Stimulated activated effector memory CD8-positive, alpha-beta T cell treated with anti-CD3 and anti-CD28 coated beads, Interleukin-12 subunit alpha, Interleukin-12 subunit beta, amount 100 ng/mL, for 72 hours (primary cell): Measurements from ENCODE around the gene GNRH2.
A peak's percentile ranks its signal among the peaks of the same experiment; 100 is the strongest.

Experiments used
- ATAC-seq: fragments of 150-1000 bp; cut with Tn5 transposase; 2 replicates; pipeline ENCODE4 v1.10.0; 2021
- DNase-seq, 2 donors: peaks; one replicate each; pipeline ENCODE4 v3.0.0; 2021 to 2022; ENCODE audit warnings: low spot score in 2 of 2
- H3K27ac Mint-ChIP-seq: one replicate; pipeline ENCODE4 v1.8.0; 2022; ENCODE audit warnings: mild to moderate bottlenecking, mixed read lengths
- H3K36me3 Mint-ChIP-seq: one replicate; pipeline ENCODE4 v1.8.0; 2022; ENCODE audit warnings: mild to moderate bottlenecking, mixed read lengths
- H3K4me1 Mint-ChIP-seq: one replicate; pipeline ENCODE4 v1.8.0; 2022; ENCODE audit warnings: mixed read lengths
- H3K4me3 Mint-ChIP-seq: one replicate; pipeline ENCODE4 v1.8.0; 2022; ENCODE audit warnings: mild to moderate bottlenecking, mixed read lengths
- H3K9me3 Mint-ChIP-seq: one replicate; pipeline ENCODE4 v1.8.0; 2022; ENCODE audit warnings: mixed read lengths

The GNRH2 gene

GRCh38 chr20:3031524-3032147 is 11.8 kb upstream of the GNRH2 start:
- Mint-ChIP-seq H3K4me3 (no peak overlapping the region), H3K9me3 (no peaks in the 10 kb centered on the region), H3K36me3 (no peaks in the 10 kb centered on the region), H3K4me1 (no peaks in the 10 kb centered on the region), H3K27ac (no peak overlapping the region)
- ATAC-seq (peak; percentile 76), DNase-seq (no peak)

- no peak for DNase-seq
Observed at GRCh38 chr20:3032624-3033023, 10.8 kb upstream of the GNRH2 start.

GRCh38 chr20:3037654-3038053 is 5.8 kb upstream of the GNRH2 start:
- H3K9me3 Mint-ChIP-seq, result no peaks in the 10 kb centered on the region
- H3K4me3 Mint-ChIP-seq, result no peak overlapping the region
- H3K4me1 Mint-ChIP-seq, result peaks cover 11% of the 10 kb centered on the region
- ATAC-seq (no peak), DNase-seq (no peak)
- no peak overlapping the region for H3K27ac Mint-ChIP-seq
- peaks cover 18% of the 10 kb centered on the region for H3K36me3 Mint-ChIP-seq

More at GRCh38 chr20:3032624-3033023, 10.8 kb upstream of the GNRH2 start:
- Mint-ChIP-seq H3K4me1 (no peaks in the 10 kb centered on the region), H3K9me3 (no peaks in the 10 kb centered on the region), H3K27ac (no peak overlapping the region), H3K36me3 (no peaks in the 10 kb centered on the region), H3K4me3 (no peak overlapping the region)
- no peak for ATAC-seq

- H3K27ac Mint-ChIP-seq, result peak overlapping the region; percentile 89
- no peaks in the 10 kb centered on the region for H3K9me3 Mint-ChIP-seq
- DNase-seq, result no peak
- no peak overlapping the region for H3K4me3 Mint-ChIP-seq
- H3K36me3 Mint-ChIP-seq, result peaks cover 19% of the 10 kb centered on the region
- peaks cover 11% of the 10 kb centered on the region for H3K4me1 Mint-ChIP-seq
- ATAC-seq, result no peak
Observed at GRCh38 chr20:3038454-3038853, 5.0 kb upstream of the GNRH2 start.

- no peak for DNase-seq
- peaks cover 28% of the 10 kb centered on the region for H3K36me3 Mint-ChIP-seq
- H3K4me3 Mint-ChIP-seq, result no peak overlapping the region
- H3K9me3 Mint-ChIP-seq, result no peaks in the 10 kb centered on the region
- H3K27ac Mint-ChIP-seq, result peak overlapping the region; percentile 89
- peaks cover 20% of the 10 kb centered on the region for H3K4me1 Mint-ChIP-seq
- no peak for ATAC-seq
Observed at GRCh38 chr20:3039426-3039825, 4.0 kb upstream of the GNRH2 start.

DNA sequence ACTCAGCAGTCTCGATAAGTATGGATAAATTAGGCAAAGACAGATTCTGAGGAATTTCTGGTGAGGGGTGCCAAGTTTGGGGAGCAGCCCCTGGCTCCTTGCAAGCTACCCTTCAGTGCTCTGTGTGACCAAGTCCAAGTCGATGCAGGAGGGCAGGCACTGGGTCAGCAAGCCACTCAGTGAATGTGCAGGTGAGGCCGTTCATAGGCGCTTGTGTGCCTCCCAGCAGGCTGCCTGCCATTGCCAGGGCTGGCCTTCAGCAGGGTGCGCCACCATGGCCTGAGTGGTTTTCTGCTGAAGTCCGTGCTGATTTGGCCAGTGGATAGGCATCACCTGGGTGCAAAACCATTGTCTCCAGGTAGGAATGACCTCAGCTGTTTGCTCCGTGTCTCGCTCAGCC is 3.3 kb upstream of the GNRH2 start:
- no peak for DNase-seq
- H3K4me3 Mint-ChIP-seq, result no peak overlapping the region
- H3K9me3 Mint-ChIP-seq, result no peaks in the 10 kb centered on the region
- ATAC-seq, result no peak
- H3K27ac Mint-ChIP-seq, result peak overlapping the region; percentile 80
- H3K36me3 Mint-ChIP-seq, result peaks cover 28% of the 10 kb centered on the region
- peaks cover 23% of the 10 kb centered on the region for H3K4me1 Mint-ChIP-seq

DNA sequence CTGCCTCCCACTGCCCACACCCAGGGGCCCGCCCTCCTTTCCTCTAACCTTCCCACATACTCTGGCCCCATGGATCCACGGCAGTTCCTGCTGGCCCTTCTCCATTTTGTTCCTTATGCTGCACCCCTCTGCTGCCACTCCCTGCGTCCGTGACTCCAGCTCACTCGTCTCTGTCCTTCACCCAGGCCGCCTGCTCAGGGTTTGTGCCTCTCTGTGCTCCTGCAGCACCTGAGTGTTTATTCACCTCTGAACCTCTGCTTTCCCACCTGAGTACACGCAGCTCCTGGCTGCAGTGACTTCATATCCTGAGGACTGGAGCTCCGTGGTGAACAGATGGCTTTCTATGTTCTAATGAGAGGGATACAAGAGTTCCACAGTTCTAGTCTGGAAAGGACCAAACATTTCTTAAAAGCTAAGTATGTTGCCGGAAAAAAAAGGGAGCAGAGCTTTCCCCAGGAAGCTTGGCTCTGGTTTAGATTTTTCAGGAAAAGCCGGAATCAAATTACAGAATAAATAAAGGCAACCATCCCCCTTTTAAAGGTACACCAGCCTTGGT is 1.5 kb upstream of the GNRH2 start:
- H3K4me3 Mint-ChIP-seq, result no peak overlapping the region
- H3K4me1 Mint-ChIP-seq, result peaks cover 35% of the 10 kb centered on the region
- no peak for DNase-seq
- no peaks in the 10 kb centered on the region for H3K9me3 Mint-ChIP-seq
- H3K27ac Mint-ChIP-seq, result peak overlapping the region; percentile 70
- peaks cover 34% of the 10 kb centered on the region for H3K36me3 Mint-ChIP-seq
- ATAC-seq, result no peak

GRCh38 chr20:3042625-3043024 is 797 bp upstream of the GNRH2 start:
- H3K27ac Mint-ChIP-seq, result peak overlapping the region; percentile 70

DNA sequence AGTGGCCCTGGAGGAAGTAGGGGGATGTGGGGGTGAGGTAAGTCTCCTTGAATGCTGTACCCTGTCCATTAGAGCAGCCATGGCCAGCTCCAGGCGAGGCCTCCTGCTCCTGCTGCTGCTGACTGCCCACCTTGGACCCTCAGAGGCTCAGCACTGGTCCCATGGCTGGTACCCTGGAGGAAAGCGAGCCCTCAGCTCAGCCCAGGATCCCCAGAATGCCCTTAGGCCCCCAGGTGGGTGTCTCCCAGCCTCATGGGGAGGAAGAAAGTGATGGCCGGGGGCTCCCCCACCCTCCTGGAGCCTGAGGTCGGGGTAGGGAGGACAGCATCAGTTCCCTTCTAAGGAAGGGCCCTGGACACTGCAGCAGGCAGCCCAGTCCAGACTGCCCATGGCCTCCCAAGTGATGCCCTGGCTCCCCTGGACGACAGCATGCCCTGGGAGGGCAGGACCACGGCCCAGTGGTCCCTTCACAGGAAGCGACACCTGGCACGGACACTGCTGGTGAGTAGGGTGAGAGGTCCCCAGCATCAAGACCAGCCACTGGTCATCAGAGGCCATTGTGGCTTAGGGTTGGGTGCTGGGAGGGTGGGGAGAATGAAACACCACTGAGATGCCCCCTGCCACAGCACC is 1.0 kb downstream of the GNRH2 start:
- H3K4me3 Mint-ChIP-seq, result peak overlapping the region; percentile 92
- DNase-seq, result no peak
- no peaks in the 10 kb centered on the region for H3K9me3 Mint-ChIP-seq
- H3K36me3 Mint-ChIP-seq, result peaks cover 59% of the 10 kb centered on the region
- peaks cover 41% of the 10 kb centered on the region for H3K4me1 Mint-ChIP-seq
- ATAC-seq, result no peak
- peak overlapping the region; percentile 90 for H3K27ac Mint-ChIP-seq

More at GRCh38 chr20:3042625-3043024, 797 bp upstream of the GNRH2 start:
- no peak overlapping the region for H3K4me3 Mint-ChIP-seq
- no peaks in the 10 kb centered on the region for H3K9me3 Mint-ChIP-seq
- ATAC-seq (no peak), DNase-seq (no peak)
- peaks cover 41% of the 10 kb centered on the region for H3K36me3 Mint-ChIP-seq
- H3K4me1 Mint-ChIP-seq, result peaks cover 39% of the 10 kb centered on the region

- Mint-ChIP-seq H3K27ac (peak overlapping the region; percentile 90), H3K4me1 (peaks cover 37% of the 10 kb centered on the region), H3K36me3 (peaks cover 65% of the 10 kb centered on the region)
Observed at GRCh38 chr20:3045042-3045815, 1.8 kb downstream of the GNRH2 start.

GRCh38 chr20:3045816-3046676 is 2.6 kb downstream of the GNRH2 start, which contains the start of gene MRPS26:
Gene MRPS26, plus strand, starts transcription at chr20:3046052. Its CDS starts 17 bp downstream, at chr20:3046069.
- ATAC-seq (peak; percentile 95), DNase-seq (peak; percentile 77 to 91)
- H3K9me3 Mint-ChIP-seq, result no peaks in the 10 kb centered on the region
- peaks cover 57% of the 10 kb centered on the region for H3K36me3 Mint-ChIP-seq
- peak within 1 kb of the TSS; percentile 90 for H3K27ac Mint-ChIP-seq
- H3K4me1 Mint-ChIP-seq, result peaks cover 32% of the 10 kb centered on the region
- H3K4me3 Mint-ChIP-seq, result peak within 1 kb of the TSS; percentile 92

More at GRCh38 chr20:3045042-3045815, 1.8 kb downstream of the GNRH2 start:
- DNase-seq, result no peak
- ATAC-seq, result peak; percentile 71
- Mint-ChIP-seq H3K4me3 (peak overlapping the region; percentile 92), H3K9me3 (no peaks in the 10 kb centered on the region)

DNA sequence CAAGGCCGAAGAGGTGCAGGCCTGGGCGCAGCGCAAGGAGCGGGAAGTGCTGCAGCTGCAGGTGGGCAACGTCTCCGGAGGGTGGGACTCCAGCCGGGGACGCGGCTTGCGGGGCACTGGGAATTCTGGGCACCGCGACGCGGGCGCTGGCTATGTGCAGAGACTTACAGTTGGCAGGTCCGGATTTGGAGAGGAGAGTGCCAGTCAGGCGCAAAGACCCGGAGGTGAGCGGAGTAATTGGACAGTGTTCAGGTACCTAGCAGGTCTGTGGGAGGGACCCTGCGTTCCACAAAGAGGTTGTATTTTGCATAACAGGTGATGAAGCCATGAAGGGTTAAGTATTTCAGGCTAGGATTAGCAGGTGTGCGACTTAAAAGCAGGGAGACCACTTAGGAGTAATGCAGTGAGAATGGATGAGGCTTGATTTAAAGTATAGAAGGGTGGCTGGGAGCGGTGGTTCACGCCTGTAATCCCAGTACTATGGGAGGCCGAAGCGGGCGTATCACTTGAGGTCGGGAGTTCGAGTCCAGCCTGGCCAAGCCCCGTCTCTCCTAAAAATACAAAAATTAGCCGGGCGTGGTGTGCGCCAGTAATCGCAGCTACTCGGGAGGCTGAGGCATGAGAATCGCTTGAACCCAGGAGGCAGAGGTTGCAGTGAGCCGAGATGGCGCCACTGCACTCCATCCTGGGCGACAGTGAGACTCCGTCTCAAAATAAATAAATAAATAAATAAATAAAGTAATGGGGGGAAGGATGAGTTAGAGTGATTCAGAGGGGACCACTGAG is 3.4 kb downstream of the GNRH2 start:
- H3K36me3 Mint-ChIP-seq, result peaks cover 50% of the 10 kb centered on the region
- ATAC-seq (no peak), DNase-seq (no peak)
- peak overlapping the region; percentile 92 for H3K4me3 Mint-ChIP-seq
- H3K27ac Mint-ChIP-seq, result peak overlapping the region; percentile 90
- H3K9me3 Mint-ChIP-seq, result no peaks in the 10 kb centered on the region
- peaks cover 32% of the 10 kb centered on the region for H3K4me1 Mint-ChIP-seq

DNA sequence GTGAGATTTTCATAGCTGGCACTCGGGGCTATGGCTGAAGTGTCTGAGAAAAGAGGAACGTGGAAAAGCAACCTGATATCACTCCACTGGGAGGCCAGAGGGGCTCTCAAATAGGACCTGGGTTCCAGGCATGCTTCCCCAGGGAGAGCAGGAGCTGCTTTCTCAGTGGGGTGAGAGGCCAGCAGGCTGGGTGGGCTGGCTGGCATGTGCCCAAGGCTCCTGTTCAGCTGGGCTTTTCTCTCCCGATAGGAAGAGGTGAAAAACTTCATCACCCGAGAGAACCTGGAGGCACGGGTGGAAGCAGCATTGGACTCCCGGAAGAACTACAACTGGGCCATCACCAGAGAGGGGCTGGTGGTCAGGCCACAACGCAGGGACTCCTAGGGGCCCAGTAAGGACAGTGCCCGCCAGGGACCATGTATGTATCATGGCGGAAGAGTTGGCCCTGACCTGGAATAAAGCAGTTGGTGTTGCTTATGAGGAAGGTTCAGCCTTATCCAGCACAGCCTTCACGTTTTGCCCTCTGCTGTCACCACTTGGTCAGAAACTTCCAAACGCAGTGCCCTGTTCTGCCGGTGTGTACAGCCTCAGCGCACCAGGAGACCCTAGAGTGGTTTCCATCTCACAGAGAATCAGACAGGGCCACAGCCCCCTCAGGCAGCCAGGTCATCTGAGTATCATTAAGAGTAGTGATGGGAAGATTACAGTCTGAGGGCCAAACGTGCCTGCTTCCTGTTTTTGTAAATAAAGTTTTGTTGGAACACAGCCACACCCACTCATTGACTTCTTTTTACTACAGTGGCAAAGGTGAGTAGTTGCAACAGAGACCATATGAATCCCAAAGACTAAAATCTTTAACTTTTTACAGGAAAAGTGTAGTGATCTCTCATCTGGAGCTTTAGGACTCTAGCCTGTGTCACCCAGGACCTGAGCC is 4.3 kb downstream of the GNRH2 start:
- Mint-ChIP-seq H3K36me3 (peaks cover 47% of the 10 kb centered on the region), H3K4me1 (peaks cover 32% of the 10 kb centered on the region), H3K4me3 (peak overlapping the region; percentile 92), H3K9me3 (no peaks in the 10 kb centered on the region), H3K27ac (no peak overlapping the region)
- DNase-seq (no peak), ATAC-seq (no peak)
